Measurements from ENCODE around the gene BNIP5. TPM values are rescaled to one million over a fixed set of nuclear protein-coding genes. Genes with fewer than 3 reads are reported as not detected.
"Not testable (repeated sequence)": the region's sequence is repeated elsewhere in the genome, so short reads cannot be mapped to it uniquely, and the experiment has no call there.

The BNIP5 gene
- total RNA-seq, 1 donor from 2014 or later, result not detected

DNA sequence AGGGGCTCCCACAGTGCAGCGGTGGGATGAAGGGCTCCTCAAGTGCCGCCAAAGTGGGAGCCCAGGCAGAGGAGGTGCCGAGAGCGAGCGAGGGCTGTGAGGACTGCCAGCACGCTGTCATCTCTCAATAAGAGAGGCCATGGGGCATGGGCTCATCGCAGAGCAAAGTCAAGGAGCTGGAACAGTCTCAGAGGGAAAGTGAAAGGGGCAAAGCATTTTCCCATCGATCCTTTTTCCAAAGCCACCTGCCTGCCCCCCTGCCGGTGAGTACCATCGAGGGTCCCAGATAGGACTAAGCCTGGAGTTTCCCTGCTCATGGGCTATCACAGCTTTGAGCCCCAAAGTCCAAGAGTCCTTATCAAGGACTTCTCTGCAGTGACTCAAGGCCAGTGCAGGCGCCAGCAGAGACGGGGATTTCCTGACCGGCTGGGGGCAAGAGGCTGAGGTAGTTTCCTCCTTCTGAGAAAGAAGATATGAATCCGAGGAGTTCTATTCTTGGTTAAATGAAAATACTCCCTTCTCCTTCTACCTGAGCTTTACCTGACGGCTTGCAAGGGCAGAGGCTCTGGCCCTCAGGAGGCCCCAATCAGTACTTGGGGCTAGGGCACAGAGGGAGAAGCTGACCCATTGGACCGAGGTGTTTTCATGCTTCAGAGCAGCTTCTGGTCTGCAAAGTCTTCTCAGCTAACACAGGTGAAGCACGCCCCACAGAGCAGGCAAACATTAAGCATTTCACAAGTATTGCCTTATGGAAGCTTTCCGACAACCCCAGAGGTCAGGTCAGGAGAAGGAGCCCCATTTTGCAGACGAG is 28.2 kb upstream of the BNIP5 start:
- no peak for DNase-seq (ENCODE audit: low read depth, low spot score)

DNA sequence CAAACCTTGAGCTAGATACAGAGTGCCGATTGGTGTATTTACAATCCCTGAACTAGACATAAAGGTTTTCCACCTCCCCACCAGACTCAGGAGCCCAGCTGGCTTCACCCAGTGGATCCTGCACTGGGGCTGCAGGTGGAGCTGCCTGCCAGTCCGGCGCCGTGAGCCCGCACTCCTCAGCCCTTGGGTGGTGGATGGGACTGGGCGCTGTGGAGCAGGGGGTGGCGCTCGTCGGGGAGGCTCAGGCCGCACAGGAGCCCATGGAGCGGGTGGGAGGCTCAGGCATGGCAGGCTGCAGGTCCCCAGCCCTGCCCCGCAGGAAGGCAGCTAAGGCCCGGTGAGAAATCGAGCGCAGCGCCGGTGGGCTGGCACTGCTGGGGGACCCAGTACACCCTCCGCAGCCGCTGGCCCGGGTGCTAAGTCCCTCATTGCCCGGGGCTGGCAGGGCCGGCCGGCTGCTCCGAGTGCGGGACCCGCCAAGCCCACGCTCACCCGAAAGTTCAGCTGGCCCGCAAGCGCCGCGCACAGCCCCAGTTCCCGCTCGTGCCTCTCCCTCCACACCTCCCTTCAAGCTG is 27.5 kb upstream of the BNIP5 start:
- not testable (repeated sequence) for DNase-seq (ENCODE audit: low read depth, low spot score)

DNA sequence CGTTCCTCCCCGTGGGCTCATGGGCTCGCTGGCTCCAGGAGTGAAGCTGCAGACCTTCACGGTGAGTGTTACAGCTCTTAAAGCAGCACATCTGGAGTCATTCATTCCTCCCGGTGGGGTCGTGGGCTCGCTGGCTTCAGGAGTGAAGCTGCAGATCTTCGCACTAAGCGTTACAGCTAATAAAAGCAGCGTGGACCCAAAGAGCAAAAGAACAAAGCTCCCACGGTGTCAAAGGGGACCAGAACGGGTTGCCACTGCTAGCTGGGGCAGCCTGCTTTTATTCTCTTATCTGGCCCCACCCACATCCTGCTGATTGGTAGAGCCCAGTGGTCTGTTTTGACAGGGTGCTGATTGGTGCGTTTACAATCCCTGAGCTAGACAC is 26.7 kb upstream of the BNIP5 start:
- not testable (repeated sequence) for DNase-seq (ENCODE audit: low read depth, low spot score)

DNA sequence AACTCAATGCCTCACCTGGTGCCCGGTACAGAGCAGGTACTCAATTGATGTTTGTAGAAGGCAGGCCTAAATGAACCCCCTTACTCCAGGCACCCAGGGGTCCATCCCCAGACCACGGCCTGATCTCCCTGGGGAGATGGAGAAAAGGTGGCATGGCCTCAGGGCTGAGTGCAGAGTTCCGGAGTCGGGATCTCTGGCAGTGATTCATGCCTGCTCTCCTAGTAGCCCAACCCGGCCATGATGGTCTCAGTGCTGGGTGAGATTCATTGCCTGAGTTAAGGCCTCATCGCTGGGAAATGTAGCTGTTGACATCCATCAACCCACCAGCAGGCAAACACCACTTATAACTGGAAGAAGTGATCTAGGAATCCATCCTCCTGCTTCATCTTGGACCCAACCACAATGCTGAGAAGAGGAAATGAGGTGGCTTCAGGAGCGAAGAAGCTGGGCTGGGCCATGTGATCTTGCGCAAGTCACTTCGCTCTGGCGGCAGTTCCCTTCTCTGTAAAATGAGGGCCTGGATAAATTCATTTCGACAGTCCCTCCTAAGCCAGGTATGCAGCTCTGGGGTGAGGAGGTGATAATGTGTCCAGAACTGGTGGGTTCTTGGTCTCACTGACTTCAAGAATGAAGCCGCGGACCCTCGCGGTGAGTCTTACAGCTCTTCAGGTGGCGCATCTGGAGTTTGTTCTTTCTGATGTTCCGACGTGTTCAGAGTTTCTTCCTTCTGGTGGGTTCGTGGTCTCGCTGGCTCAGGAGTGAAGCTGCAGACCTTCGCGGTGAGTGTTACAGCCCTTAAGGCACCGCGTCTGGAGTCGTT is 26.1 kb upstream of the BNIP5 start:
- no peak for DNase-seq (ENCODE audit: low read depth, low spot score)

DNA sequence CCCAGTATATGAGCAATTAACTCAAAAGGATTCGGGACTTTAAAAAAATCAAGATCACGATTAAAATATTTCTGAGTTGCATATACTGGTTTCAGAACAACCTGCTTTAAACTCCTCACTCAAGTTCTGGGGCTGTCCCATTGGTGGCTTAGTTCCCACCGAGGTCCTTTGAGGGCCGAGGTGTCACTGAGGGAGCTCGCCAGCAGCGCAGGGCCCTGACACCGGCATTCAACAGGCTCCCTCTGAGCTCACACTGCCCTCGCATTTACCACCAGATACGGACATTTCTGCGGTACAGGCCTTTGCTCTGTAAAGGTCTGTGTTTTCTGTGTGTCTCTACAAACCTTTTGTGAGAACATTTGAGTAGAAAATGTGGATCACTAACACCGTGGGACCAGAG is 24.4 kb upstream of the BNIP5 start:
- no peak for DNase-seq (ENCODE audit: low read depth, low spot score)

DNA sequence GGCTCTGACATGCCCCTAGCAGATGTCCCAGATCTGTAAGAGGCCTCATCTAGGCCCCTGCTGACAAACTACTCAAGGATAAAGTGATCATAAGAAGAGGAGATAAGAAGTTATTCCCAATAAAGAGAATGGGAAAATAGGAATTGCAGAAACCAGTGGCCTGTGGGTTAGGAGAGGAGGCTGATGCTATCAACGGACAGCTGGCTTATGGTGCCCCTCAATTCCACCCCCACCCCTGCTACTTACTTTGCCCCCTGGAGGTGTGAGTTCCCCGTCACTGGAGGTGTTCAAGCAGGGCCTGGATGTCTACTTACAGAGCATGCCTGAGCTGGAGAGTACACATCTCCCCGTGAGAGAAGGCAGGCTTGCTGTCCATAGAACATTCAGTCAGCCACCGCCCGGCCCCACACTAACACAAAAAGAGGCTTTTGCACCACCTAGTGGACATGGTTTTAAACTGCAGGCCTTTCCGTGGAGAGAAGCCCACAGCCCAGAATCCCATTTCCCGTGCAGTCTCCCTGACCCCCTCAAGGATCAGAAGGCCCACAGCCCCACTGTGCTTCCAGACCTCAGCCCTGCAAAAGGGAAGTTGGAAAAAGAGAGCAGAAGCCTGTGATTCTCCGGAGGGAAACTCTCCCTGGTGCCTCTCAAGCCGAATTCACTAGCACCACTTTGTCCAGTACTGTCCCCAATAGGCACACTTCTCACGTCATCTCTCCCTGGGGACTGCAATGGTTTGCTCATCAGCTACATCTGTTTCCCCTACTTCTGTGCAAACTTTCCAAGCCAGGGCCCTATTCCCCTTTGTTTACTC is 23.8 kb upstream of the BNIP5 start:
- no peak for DNase-seq (ENCODE audit: low read depth, low spot score)

DNA sequence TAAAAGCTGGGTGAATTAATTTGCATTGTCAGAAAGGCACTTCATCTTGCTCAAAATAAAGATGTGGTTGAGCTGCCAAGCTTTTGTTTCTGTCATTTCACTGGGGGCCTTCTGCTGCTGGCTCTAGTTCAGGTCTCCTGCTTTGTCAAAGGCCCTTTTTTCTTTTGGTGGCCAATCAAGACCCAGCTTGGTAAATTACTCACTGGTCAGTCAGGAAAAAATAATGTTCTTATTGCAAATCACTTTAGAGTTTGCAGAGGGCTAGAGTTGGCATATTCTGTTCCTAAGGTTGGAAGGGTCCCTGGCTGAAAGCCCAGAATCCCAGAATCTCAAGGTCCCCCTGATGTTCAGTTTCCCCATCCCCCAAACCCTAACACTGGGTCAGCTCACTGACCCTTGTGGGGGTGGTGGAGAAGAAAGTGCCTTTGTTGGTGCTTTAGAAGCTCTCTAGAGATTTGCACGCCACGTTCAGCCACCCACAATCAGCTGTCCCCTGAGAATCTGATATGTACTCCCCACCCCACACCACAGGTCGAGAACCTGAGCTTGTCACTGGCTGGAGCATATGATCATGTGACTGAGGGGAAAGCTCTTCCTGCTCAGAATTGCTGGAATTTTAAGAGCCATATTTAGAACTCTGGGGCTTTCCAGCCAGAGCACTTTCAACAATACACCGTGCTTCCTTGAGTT is 21.7 kb upstream of the BNIP5 start:
- no peak for DNase-seq (ENCODE audit: low read depth, low spot score)

DNA sequence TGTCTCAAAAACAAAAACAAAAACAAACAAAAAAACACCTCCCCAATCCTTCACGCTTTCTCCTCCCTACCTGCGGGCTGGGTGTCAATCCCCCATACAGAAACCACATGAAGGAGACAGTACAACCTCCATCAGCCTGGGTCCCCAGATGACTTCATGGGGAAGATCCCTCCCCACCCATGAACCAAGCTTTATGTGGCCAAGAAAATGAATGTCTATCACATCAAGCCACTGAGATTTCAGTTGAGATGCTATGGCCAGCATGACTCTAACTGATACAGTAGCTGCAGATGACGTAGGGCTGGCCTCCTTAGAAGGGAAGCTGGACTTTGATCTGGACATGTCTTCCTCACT is 21.2 kb upstream of the BNIP5 start:
- no peak for DNase-seq (ENCODE audit: low read depth, low spot score)

DNA sequence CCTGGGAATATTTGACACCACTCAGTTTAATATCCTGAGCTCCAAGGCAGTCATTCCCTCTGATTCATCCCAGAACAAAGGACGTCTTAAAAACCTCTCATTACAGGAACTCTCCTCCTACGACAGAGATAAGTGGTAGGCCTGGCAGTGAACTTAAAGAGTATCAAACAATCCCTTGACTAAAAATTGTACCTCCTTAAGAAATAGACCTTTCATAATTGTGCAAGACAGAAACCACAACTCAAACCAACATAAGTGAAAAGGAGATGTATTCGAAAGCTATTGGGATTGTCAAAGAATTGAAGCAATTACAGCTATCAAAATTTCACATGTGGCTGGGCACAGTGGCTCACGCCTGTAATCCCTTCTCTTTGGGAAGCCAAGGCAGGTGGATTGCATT is 19.1 kb upstream of the BNIP5 start:
- DNase-seq (ENCODE audit: low read depth, low spot score), result no peak

DNA sequence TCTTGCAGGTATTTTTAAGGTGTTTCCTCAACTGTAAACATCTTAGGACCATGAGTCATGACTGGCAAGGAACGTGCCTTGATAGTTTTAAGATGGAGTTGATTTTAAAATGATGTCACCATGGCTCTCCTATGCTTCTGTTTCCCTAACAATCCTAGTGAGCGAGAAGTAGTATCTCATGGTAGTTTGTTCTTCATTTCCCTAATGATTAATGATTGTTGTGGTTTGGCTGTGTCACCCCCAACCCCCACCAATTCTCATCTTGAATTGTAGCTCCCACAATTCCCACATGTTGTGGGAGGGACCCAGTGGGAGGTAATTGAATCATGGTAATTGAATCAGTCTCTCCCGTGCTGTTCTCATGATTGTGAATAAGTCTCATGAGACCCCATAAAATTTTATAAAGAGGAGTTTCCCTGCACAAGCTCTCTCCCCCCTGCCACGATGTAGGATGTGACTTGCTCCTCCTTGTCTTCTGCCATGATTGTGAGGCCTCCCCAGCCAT is 16.8 kb upstream of the BNIP5 start:
- DNase-seq (ENCODE audit: low read depth, low spot score), result no peak

DNA sequence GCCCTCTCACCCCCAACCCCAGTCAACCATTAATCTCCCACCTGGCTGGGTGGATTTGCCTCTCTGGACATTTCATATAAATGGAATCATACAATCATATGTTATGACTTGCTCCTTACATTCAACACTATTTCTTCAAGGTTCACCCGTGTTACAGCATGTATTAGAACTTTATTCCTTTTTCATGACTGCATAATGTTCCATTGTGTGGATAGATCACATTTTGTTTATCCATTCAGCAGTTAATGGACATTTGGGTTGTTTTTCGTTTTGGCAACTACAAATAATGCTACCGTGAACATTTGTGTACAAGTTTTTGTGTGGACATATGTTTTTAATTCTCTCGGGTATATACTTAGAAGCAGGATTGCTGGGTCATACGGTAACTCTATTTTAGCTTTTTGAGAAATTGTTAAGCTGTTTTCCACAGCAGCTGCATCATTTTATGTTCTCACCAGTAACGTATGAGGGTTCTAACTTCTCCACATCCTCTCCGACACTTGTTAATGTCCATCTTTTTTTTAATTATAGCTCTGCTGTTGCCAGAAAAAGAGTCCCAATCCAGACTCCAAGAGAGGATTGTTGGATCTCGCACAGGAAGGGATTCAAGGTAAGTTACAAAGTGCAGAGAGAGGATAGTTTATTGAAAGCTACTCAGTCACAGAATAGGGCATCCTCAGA is 15.9 kb upstream of the BNIP5 start:
- no peak for DNase-seq (ENCODE audit: low read depth, low spot score)

DNA sequence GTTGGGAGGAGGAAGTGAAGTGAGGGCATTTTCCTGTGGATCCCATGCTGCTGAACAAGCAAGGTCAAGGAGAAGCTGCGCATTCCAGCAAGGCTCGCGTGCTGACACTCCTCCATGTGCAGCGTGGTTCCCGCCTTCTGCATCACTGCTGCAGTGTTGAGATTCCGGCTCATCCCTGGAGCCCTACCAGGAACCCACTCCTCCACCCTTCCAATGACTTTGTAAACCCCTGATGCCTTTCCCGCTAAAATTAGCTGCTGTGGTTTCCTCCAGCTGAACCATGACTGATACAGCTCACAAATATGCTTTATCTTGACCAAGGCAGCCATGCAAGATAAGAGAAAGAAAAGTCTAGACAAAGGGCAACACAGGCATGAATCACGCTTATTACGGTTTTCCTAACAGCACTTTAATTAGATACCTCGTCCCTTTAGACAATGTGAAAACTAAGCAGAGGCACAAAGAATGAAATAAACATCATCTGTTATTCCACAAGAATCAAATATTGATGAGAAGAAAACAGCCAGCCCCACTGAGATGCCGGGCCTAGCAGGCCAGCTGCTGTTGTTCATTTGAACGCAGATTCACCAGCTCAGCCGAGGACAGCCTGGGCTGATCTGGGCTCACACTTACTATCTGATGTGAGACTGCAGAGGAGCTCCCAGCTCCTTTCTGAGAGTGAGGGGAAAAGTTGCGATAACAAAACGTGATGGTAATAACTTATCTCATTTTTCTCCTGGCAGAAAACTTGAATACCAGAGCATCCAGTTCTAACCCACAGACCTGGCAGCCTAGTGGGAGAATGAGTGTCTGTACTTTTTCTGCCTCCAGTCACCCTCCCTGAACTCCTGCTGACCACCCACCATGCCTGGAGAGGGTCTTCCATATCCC is 14.2 kb upstream of the BNIP5 start:
- peak; percentile 83 for DNase-seq (ENCODE audit: low read depth, low spot score)

DNA sequence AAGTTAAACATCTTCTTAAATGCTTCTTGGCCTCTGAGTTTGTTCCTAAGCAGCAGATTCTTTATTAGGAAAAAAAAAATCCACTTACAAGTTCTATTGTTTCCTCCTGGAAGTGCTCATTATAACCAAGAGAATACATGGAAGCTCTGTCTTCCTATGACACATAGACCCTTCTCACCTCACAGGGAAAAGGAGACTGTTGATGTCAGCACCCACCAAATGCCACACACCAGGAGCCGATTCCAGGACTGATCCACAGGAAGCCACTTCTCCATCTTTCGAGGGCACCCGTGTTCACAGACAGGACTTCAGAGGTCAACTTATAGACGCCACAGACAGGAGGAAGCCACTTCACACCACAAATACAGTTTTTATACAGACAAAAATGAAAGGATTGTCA is 13.4 kb upstream of the BNIP5 start:
- peak; percentile 87 for DNase-seq (ENCODE audit: low read depth, low spot score)

DNA sequence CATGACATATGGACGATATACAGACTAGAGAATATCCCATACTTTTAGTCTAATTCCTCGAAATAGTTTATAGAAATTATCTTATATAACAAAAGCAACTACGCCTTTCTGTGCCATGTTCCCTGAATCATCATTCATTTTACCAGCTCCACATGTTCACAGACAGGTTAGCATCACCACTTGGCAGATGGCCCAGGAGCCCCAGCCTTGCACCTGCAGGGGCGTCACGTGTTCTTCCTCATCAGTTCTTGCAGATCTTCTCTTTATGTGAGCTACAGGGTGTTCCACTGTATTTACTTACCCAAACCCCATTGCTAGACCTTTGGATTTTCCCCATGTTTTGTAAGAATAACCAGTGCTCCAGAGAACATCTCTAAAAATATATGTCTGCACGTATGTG is 12.6 kb upstream of the BNIP5 start:
- no peak for DNase-seq (ENCODE audit: low read depth, low spot score)

DNA sequence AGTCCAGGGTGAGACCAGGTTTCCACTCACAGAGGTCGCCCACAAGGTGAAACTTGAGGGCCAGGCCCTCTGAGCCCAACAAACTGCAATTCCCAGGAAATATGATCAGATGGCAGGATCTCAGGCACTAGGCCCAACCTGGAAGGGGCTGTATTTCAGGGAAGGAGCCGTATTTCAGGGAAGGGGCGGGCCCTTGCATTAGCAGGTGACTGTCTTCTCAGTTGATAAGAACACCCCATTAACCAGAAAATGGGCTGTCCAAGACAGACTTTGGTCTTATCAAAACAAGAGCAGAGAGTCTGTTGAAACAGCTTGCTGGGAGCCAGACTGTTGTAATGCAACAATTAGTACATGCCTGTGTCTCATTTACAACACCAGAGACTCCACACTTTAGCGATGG is 10.9 kb upstream of the BNIP5 start:
- no peak for DNase-seq (ENCODE audit: low read depth, low spot score)

DNA sequence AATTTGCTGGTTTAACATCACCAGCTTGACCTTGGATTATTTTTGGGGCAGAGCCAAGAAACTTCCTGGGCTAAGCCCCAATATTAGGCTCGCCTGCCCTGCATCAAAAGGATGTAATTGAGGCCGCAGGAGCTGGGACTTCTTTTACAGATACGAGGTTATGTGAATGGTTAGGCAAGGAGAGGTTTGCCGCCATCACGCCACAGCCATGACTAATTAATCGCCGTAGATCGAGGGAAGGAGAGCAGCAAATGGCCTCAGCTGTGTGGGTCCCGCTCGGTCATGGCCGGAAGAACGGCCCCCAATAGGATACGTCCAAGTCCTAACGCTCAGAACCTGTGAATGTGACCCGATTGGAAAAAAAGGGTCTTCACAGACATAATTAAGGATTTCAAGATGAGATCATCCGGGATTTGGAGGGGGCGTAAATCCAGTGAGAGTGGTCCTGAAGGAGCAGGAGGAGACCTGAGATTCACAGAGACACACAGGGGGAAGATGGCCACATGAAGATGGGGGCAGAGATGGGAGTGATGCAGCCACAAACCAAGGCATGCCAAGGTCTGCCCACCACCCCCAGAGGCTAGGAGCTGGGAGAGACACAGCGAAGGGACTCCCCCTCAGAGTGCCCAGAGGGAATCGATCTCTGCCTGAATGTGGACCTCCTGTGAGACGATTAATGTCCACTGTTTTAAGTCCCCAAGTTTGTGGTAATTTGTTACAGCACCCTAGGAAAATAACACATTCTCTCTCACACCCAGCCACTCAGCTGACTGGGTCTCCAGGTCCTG is 10.0 kb upstream of the BNIP5 start:
- no peak for DNase-seq (ENCODE audit: low read depth, low spot score)

DNA sequence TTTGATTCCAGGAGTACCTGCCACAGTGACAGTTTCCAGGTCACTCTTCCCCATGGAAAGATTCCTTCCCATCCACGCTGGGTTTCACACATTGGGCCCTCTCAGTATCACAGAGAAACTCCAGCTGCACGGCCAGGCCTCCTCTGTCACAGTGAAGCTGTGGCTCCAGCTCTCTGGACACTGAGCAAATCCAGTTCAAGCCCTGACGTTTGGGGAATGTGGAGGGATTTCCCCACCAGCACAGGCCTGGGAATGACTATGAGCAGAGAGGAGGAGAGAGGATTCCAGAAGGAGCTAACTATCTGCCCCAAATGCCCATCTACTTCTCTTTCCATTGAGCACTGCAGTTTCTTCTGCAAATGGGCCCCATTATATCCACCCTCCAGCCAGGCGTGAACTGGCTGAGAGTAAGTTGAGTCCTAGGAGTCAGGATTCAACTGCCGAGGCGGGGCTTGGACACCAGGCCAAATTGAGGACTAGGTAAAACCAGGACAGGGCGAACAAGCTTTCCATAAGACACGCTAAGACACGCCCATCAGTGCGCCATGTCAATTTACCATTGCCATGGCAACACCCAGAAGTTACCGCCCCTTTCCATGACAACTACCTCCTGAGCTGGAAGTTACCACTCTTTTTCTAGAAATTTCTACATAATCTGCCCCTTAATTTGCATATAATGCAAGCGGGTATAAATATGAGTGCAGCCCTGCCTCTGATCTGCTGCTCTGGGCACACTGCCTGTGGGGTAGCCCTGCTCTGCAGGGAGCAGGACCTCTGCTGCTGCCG is 9.2 kb upstream of the BNIP5 start:
- DNase-seq (ENCODE audit: low read depth, low spot score), result no peak

Data from pulmonary artery endothelial cell (primary cell).